ENCODE measurements around the gene TCHH.

GRCh38 chr1:152072311-152072710 is 42.9 kb downstream of the TCHH start:
- no peak for TF ChIP-seq ZNF184 (tag by site-specific recombination; IDR thresholded peaks at IDR 0.05)
- no peak for TF ChIP-seq OVOL3 (tag by site-specific recombination; IDR thresholded peaks at IDR 0.05)
- no peak for TF ChIP-seq MEIS1 (CRISPR knock-in tag; IDR thresholded peaks at IDR 0.05; ENCODE audit: borderline replicate concordance)
- TF ChIP-seq, protein P1, sequence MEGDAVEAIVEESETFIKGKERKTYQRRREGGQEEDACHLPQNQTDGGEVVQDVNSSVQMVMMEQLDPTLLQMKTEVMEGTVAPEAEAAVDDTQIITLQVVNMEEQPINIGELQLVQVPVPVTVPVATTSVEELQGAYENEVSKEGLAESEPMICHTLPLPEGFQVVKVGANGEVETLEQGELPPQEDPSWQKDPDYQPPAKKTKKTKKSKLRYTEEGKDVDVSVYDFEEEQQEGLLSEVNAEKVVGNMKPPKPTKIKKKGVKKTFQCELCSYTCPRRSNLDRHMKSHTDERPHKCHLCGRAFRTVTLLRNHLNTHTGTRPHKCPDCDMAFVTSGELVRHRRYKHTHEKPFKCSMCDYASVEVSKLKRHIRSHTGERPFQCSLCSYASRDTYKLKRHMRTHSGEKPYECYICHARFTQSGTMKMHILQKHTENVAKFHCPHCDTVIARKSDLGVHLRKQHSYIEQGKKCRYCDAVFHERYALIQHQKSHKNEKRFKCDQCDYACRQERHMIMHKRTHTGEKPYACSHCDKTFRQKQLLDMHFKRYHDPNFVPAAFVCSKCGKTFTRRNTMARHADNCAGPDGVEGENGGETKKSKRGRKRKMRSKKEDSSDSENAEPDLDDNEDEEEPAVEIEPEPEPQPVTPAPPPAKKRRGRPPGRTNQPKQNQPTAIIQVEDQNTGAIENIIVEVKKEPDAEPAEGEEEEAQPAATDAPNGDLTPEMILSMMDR (tag by site-specific recombination; IDR thresholded peaks at IDR 0.05): no peak
- no peak for TF ChIP-seq ZNF202 (tag by site-specific recombination; IDR thresholded peaks at IDR 0.05; ENCODE audit: borderline replicate concordance)
- TF ChIP-seq ZNF837 (tag by site-specific recombination; IDR thresholded peaks at IDR 0.05): no peak
